Measurements from ENCODE around the gene CSNK1E. TPM values are rescaled to one million over a fixed set of nuclear protein-coding genes. Genes with fewer than 3 reads are reported as not detected.
"Not testable (repeated sequence)": the region's sequence is repeated elsewhere in the genome, so short reads cannot be mapped to it uniquely, and the experiment has no call there.

Gene CSNK1E
- total RNA-seq = 107 TPM

- peak; percentile 89 for DNase-seq
These were observed at the start of gene CSNK1E for GRCh38 chr22:38317122-38317994. Gene CSNK1E, minus strand, starts transcription at chr22:38317433. Its CDS starts 3,276 bp downstream, at chr22:38314157.

GRCh38 chr22:38365829-38366228, 48.6 kb upstream of the CSNK1E start:
- not testable (repeated sequence) for DNase-seq

GRCh38 chr22:38365174-38365573, 47.9 kb upstream of the CSNK1E start:
- DNase-seq = not testable (repeated sequence)

- DNase-seq = not testable (repeated sequence)
These were observed 43.3 kb upstream of the CSNK1E start for GRCh38 chr22:38360560-38360959.

- DNase-seq = not testable (repeated sequence)
These were observed 42.6 kb upstream of the CSNK1E start for GRCh38 chr22:38359817-38360216.

GRCh38 chr22:38357971-38358370, 40.7 kb upstream of the CSNK1E start:
- not testable (repeated sequence) for DNase-seq

GRCh38 chr22:38355275-38355674, 38.0 kb upstream of the CSNK1E start:
- no peak for DNase-seq

- DNase-seq = no peak
These were observed 36.5 kb upstream of the CSNK1E start for GRCh38 chr22:38353701-38354100.

- DNase-seq = peak; percentile 62
These were observed 36.0 kb upstream of the CSNK1E start for GRCh38 chr22:38353142-38353629.

- DNase-seq = no peak
These were observed 35.2 kb upstream of the CSNK1E start for GRCh38 chr22:38352436-38352835.

GRCh38 chr22:38350444-38351359, 33.5 kb upstream of the CSNK1E start:
- DNase-seq = no peak

GRCh38 chr22:38348751-38349496, 31.7 kb upstream of the CSNK1E start:
- no peak for DNase-seq

GRCh38 chr22:38347944-38348750, 30.9 kb upstream of the CSNK1E start:
- peak; percentile 51 for DNase-seq

- peak; percentile 52 for DNase-seq
These were observed 30.1 kb upstream of the CSNK1E start for GRCh38 chr22:38347181-38347943.

GRCh38 chr22:38346506-38346905, 29.3 kb upstream of the CSNK1E start:
- DNase-seq = no peak

- no peak for DNase-seq
These were observed 28.5 kb upstream of the CSNK1E start for GRCh38 chr22:38345782-38346181.

GRCh38 chr22:38339893-38340292, 22.7 kb upstream of the CSNK1E start:
- DNase-seq = not testable (repeated sequence)

- no peak for DNase-seq
These were observed 21.6 kb upstream of the CSNK1E start for GRCh38 chr22:38338772-38339379.

GRCh38 chr22:38336699-38337098, 19.5 kb upstream of the CSNK1E start:
- DNase-seq = no peak

GRCh38 chr22:38335077-38335476, 17.8 kb upstream of the CSNK1E start:
- no peak for DNase-seq

Measured in tongue (tissue), 2 donors.